ENCODE data around the gene ANKRD63. TPM values are rescaled to one million over a fixed set of nuclear protein-coding genes. Genes with fewer than 3 reads are reported as not detected.

Gene ANKRD63
- total RNA-seq, 1 donor from 2014 or later: not detected

- H3K4me3 ChIP-seq (ENCODE audit: low read depth, low read length): peak overlapping the region; percentile 44
- no peak for TF ChIP-seq CTCF (IDR thresholded peaks at IDR 0.05; ENCODE audit: insufficient read depth, low read length, poor library complexity, severe bottlenecking)
- no peak for DNase-seq (ENCODE audit: low read depth)
- H3K36me3 ChIP-seq (ENCODE audit: control insufficient read depth, insufficient read depth, low read length): no peaks in the 10 kb centered on the region
- peaks cover 29% of the 10 kb centered on the region for H3K27me3 ChIP-seq (ENCODE audit: control insufficient read depth, insufficient read depth, low read length)
Measured at GRCh38 chr15:40252141-40252437, 30.8 kb downstream of the ANKRD63 start.

GRCh38 chr15:40251486-40252140, 31.3 kb downstream of the ANKRD63 start:
- H3K4me3 ChIP-seq (ENCODE audit: low read depth, low read length): no peak overlapping the region
- no peaks in the 10 kb centered on the region for H3K36me3 ChIP-seq (ENCODE audit: control insufficient read depth, insufficient read depth, low read length)
- peaks cover 29% of the 10 kb centered on the region for H3K27me3 ChIP-seq (ENCODE audit: control insufficient read depth, insufficient read depth, low read length)
- no peak for TF ChIP-seq CTCF (IDR thresholded peaks at IDR 0.05; ENCODE audit: insufficient read depth, low read length, poor library complexity, severe bottlenecking)
- no peak for DNase-seq (ENCODE audit: low read depth)

- Histone ChIP-seq H3K27me3 (ENCODE audit: control insufficient read depth, insufficient read depth, low read length) (peaks cover 29% of the 10 kb centered on the region), H3K36me3 (ENCODE audit: control insufficient read depth, insufficient read depth, low read length) (no peaks in the 10 kb centered on the region), H3K4me3 (ENCODE audit: low read depth, low read length) (no peak overlapping the region)
- DNase-seq (ENCODE audit: low read depth): no peak
- TF ChIP-seq CTCF (IDR thresholded peaks at IDR 0.05; ENCODE audit: insufficient read depth, low read length, poor library complexity, severe bottlenecking): no peak
Measured at GRCh38 chr15:40250771-40251483, 31.9 kb downstream of the ANKRD63 start.

GRCh38 chr15:40250304-40250656, 32.6 kb downstream of the ANKRD63 start:
- H3K27me3 ChIP-seq (ENCODE audit: control insufficient read depth, insufficient read depth, low read length): peaks cover 29% of the 10 kb centered on the region

GRCh38 chr15:40249477-40250303, 33.2 kb downstream of the ANKRD63 start:
- Histone ChIP-seq H3K27me3 (ENCODE audit: control insufficient read depth, insufficient read depth, low read length) (peaks cover 29% of the 10 kb centered on the region), H3K36me3 (ENCODE audit: control insufficient read depth, insufficient read depth, low read length) (no peaks in the 10 kb centered on the region), H3K4me3 (ENCODE audit: low read depth, low read length) (no peak overlapping the region)
- DNase-seq (ENCODE audit: low read depth): no peak
- no peak for TF ChIP-seq CTCF (IDR thresholded peaks at IDR 0.05; ENCODE audit: insufficient read depth, low read length, poor library complexity, severe bottlenecking)

More at GRCh38 chr15:40250304-40250656, 32.6 kb downstream of the ANKRD63 start:
- no peaks in the 10 kb centered on the region for H3K36me3 ChIP-seq (ENCODE audit: control insufficient read depth, insufficient read depth, low read length)
- H3K4me3 ChIP-seq (ENCODE audit: low read depth, low read length): no peak overlapping the region
- TF ChIP-seq CTCF (IDR thresholded peaks at IDR 0.05; ENCODE audit: insufficient read depth, low read length, poor library complexity, severe bottlenecking): no peak
- DNase-seq (ENCODE audit: low read depth): no peak

Measured in kidney epithelial cell (primary cell).